Measurements from ENCODE around the gene CNN2. TPM values are rescaled to one million over a fixed set of nuclear protein-coding genes. Genes with fewer than 3 reads are reported as not detected.

The CNN2 gene
- total and polyA plus RNA-seq, 2 of the 8 experiments (the other 6 are each of a cell fraction or from before 2014, with no cell fraction given) = 189 to 551 TPM

GRCh38 chr19:1014161-1015060 lies 12.0 kb upstream of the CNN2 start:
- ChIA-PET POLR2A (ENCODE audit: partially characterized antibody) (interaction anchor here (1.2 to 6.4 kb wide), 7 partner anchors 9 to 71 kb away, joined by 3 to 62 read pairs (median 5); partner anchors contain the start of genes ABCA7 and CNN2), CTCF (ENCODE audit: partially characterized antibody) (interaction anchor here (0.6 to 2.3 kb wide), 7 partner anchors 9 to 149 kb away, joined by 3 to 5 read pairs (median 3); partner anchors contain the start of gene WDR18)
- Histone ChIP-seq H3K9ac (replicated peaks in 1 of 4; ENCODE audit: extremely low read depth in 1 of 4, low read depth in 3 of 4, low read length in 3 of 4) (no peak overlapping the region), H4K8ac (ENCODE audit: extremely low read depth, insufficient read depth, low read length) (peak overlapping the region; percentile 22; the same call in 1 of the 2 replicates), H3K4ac (replicated peaks; ENCODE audit: insufficient read length, low read depth, low read length) (no peak overlapping the region), H3K23ac (ENCODE audit: insufficient read length) (no peak overlapping the region), H3K27me3 (replicated peaks in 1 of 4; ENCODE audit: control insufficient read depth in 3 of 4, extremely low read depth in 1 of 4, insufficient read depth in 3 of 4, low read length in 3 of 4) (no peaks in the 10 kb centered on the region), H3K9me3 (ENCODE audit: insufficient read depth in 2 of 2, low read depth in 1 of 2, low read length in 1 of 2) (no peaks in the 10 kb centered on the region), H3K23me2 (ENCODE audit: low read depth, low read length) (no peaks in the 10 kb centered on the region), H2AFZ (ENCODE audit: low read length) (no peak overlapping the region), H2BK20ac (ENCODE audit: low read length) (no peak overlapping the region), H2BK120ac (replicated peaks; ENCODE audit: low read depth, low read length) (no peak overlapping the region), H3K36me3 (ENCODE audit: control insufficient read depth in 2 of 4, insufficient read depth in 4 of 4, low read length in 3 of 4) (peaks cover 8 to 47% (median 11%) of the 10 kb centered on the region in 4 experiments; a peak in 6 of 8 replicates), H3K79me2 (ENCODE audit: control insufficient read depth in 1 of 2, insufficient read depth in 2 of 2, low read length in 2 of 2) (peaks cover 24 to 64% of the 10 kb centered on the region in 2 experiments; a peak in 3 of 4 replicates), H2BK5ac (ENCODE audit: low read depth, low read length) (no peak overlapping the region), H4K20me1 (replicated peaks in 1 of 2; ENCODE audit: control insufficient read depth in 1 of 2, insufficient read depth in 2 of 2, low read length in 2 of 2) (peaks cover 32 to 46% of the 10 kb centered on the region in 2 experiments), H2BK15ac (ENCODE audit: low read length) (no peak overlapping the region), H3K4me1 (replicated peaks in 1 of 4; ENCODE audit: control insufficient read depth in 3 of 4, insufficient read depth in 4 of 4, low read length in 3 of 4) (peaks cover 0 to 27% (median 19%) of the 10 kb centered on the region in 4 experiments; a peak in 5 of 7 replicates), H3K56ac (replicated peaks; ENCODE audit: insufficient read length, low read depth, low read length) (no peak overlapping the region), H3K4me2 (ENCODE audit: insufficient read depth in 1 of 2, low read depth in 2 of 2, low read length in 2 of 2) (no peak overlapping the region), H2BK12ac (ENCODE audit: low read depth, low read length) (no peak overlapping the region), H2AK5ac (ENCODE audit: low read depth, low read length) (no peak overlapping the region), H3K18ac (ENCODE audit: extremely low read depth, low read length) (no peak overlapping the region), H4K5ac (ENCODE audit: insufficient read length, low read depth, low read length) (no peak overlapping the region), H4K91ac (replicated peaks; ENCODE audit: insufficient read length, low read length) (no peak overlapping the region), H3K79me1 (ENCODE audit: low read depth, low read length) (peaks cover 17% of the 10 kb centered on the region), H3K4me3 (ENCODE audit: extremely low read depth in 1 of 4, insufficient read depth in 2 of 4, low read depth in 3 of 4, low read length in 4 of 4) (no peak overlapping the region), H3K14ac (ENCODE audit: insufficient read length) (no peak overlapping the region), H3K27ac (ENCODE audit: low read depth, low read length) (no peak overlapping the region)
- WGBS, 2 experiments (ENCODE audit: extremely low coverage in 1 of 2, insufficient coverage in 1 of 2, insufficient read length in 1 of 2, insufficient replicate concordance in 2 of 2, low coverage in 1 of 2, low lambda C conversion rate in 2 of 2, missing lambda C conversion rate in 1 of 2) = 92% methylated on average over 46 of the region's 49 CpGs; no CpG with 5 or more reads in 1 of the 2 experiments
- no peak for FAIRE-seq
- DNase-seq (ENCODE audit: low read depth in 1 of 2, low spot score in 2 of 2) = no peak
- TF ChIP-seq SIX5 (IDR thresholded peaks at IDR 0.05; ENCODE audit: low read depth, low read length) (no peak), CHD1 (IDR thresholded peaks at IDR 0.05; ENCODE audit: low read depth, low read length) (no peak), SP4 (IDR thresholded peaks at IDR 0.05; ENCODE audit: low read length) (no peak), SP2 (IDR thresholded peaks at IDR 0.05; ENCODE audit: low read length) (no peak), POU5F1 (IDR thresholded peaks at IDR 0.05; ENCODE audit: low read depth, low read length) (no peak), ASH2L (IDR thresholded peaks at IDR 0.05; ENCODE audit: low read length) (no peak), SIN3A (conservative IDR thresholded peaks at IDR 0.05 in 1 of 2, IDR thresholded peaks at IDR 0.05 in 1 of 2; ENCODE audit: low read depth in 1 of 2, low read length in 2 of 2) (no peak), RFX5 (IDR thresholded peaks at IDR 0.05; ENCODE audit: borderline replicate concordance, low read depth, low read length) (no peak)
- TF ChIP-seq, protein P1, sequence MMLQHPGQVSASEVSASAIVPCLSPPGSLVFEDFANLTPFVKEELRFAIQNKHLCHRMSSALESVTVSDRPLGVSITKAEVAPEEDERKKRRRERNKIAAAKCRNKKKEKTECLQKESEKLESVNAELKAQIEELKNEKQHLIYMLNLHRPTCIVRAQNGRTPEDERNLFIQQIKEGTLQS (IDR thresholded peaks at IDR 0.05; ENCODE audit: insufficient read depth, low read depth, low read length) = no peak

All from H1 (cell line).